ENCODE data around the gene PRDM16.

GRCh38 chr1:3417934-3418333 lies 348.9 kb downstream of the PRDM16 start:
- TF ChIP-seq CTCF (IDR thresholded peaks at IDR 0.05) (no peak), POLR2A (IDR thresholded peaks at IDR 0.05) (no peak)

Data from uterus (tissue), 2 donors.